LNCaP clone FGC (cell line): ENCODE results near the gene MAP1LC3A.

ENCODE experiments used
- DNase-seq: peaks from one replicate; pipeline ENCODE4 v3.0.0-alpha.2; 2011; ENCODE audit warnings: low read depth
- H3K4me3 ChIP-seq: 2 replicates; pipeline ENCODE4 v1.5.1; 2011; ENCODE audit warnings: mild to moderate bottlenecking, low read depth, low read length, control low read depth
- CTCF ChIP-seq: IDR thresholded peaks from 2 replicates; pipeline ENCODE4 v1.5.1; 2012; ENCODE audit warnings: mild to moderate bottlenecking; ENCODE audit not compliant: control insufficient read depth, insufficient read depth; ENCODE audit errors: extremely low read depth

Gene MAP1LC3A

DNA sequence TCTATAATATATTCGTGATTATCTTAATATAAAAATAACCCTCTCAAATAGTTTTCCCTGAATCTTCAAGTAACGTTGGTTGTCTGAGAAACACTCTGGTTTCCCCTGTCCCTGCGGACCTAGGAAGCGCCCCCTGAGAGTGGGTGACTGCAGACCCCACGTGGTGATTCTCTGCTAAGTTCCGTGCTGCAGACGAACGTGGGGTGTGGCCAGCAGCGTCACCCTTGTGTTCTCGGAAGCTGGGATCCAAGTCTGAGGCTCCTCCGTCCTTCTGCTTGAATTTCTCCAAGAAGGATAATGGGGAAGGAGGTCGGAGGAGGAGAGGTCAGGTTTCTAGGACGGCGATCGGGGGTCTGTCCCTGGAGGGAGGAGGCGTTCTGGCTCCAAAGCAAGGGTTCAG is 16.6 kb upstream of the MAP1LC3A start:
- no peak for DNase-seq
- H3K4me3 ChIP-seq: no peak overlapping the region
- no peak for TF ChIP-seq CTCF

- no peak overlapping the region for H3K4me3 ChIP-seq
- no peak for DNase-seq
- TF ChIP-seq CTCF: no peak
Observed at GRCh38 chr20:34542439-34542838, 16.1 kb upstream of the MAP1LC3A start.

GRCh38 chr20:34543463-34544056 is 15.0 kb upstream of the MAP1LC3A start:
- H3K4me3 ChIP-seq: no peak overlapping the region
- no peak for DNase-seq
- no peak for TF ChIP-seq CTCF

GRCh38 chr20:34544109-34544796 is 14.3 kb upstream of the MAP1LC3A start:
- no peak overlapping the region for H3K4me3 ChIP-seq
- no peak for TF ChIP-seq CTCF
- DNase-seq: no peak

DNA sequence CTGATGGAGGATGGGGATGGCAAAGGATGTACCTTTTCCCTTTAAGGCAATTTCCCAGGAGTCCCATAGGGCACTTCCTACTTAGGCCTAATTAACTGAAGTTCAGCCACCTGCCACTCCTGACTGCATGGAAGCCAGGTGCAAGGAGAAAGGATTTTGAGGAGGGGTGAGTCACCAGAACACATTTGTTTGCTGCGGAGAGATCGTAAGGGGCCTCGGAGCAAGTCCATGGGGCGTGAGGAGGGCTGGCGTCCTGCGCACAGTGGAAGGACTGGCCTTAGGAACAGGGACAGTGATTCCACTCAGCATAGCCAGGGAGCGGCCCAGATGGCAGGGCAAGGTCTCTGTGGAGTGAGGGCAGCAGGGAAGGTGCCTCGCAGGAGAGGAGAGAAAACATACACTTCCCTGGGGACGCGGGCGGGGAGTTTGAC is 11.8 kb upstream of the MAP1LC3A start:
- no peak overlapping the region for H3K4me3 ChIP-seq
- DNase-seq: no peak
- no peak for TF ChIP-seq CTCF

- H3K4me3 ChIP-seq: no peak overlapping the region
- no peak for DNase-seq
- no peak for TF ChIP-seq CTCF
Observed at GRCh38 chr20:34547844-34548613, 10.5 kb upstream of the MAP1LC3A start.
